NCI-H82 treated with DMSO at 0.1 percent for 48 hours (cell line): ENCODE measurements around the gene UBD.

ENCODE experiments used
- DNase-seq: peaks from one replicate; lab custom pipeline; 2025; ENCODE audit not compliant: unreplicated experiment; lab: John Stamatoyannopoulos, UW

UBD gene

DNA sequence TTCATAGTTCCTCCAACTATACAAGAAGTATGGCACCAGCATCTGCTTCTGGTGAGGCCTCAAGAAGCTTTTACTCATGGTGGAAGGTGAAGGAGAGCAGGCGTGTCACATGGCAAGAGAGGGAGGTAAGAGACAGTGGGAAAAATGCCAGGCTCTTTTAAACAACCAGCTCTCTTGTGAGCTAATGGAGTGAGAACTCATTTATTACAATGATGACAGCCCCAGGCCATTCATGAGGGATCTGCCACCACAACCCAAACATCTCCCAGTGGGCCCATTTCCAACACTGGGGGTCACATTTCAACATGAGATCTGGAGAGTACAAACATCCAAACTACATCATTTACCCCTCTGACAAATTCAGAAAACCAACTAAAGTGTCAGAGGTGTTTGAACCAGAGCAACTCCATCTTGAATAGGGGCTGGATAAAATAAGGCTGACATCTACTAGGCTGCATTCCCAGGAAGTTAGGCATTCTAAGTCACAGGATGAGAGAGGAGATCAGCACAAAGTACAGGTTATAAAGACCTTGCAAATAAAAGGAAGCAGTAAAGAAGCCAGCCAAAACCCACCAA, 2.2 kb upstream of the UBD start:
- DNase-seq = no peak

DNA sequence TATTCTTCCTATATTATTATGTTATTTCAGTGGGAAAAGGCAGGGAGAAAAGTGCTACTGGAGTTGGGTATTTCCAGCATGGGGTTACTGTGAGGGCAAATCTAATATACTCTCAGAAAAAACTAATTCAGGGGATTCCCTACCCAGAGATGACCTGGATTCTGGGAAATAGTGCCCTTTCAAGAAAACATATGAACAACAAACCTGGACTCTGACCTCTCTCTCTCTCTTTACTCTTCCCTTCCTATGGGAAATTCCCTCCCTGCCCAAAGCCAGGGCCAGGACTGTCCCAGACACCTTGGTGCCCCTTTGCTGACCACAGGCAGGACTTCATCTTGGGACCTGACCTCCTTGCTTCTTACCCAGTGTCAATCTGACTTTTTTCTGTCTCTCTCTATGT, 1.6 kb upstream of the UBD start:
- DNase-seq = no peak

DNA sequence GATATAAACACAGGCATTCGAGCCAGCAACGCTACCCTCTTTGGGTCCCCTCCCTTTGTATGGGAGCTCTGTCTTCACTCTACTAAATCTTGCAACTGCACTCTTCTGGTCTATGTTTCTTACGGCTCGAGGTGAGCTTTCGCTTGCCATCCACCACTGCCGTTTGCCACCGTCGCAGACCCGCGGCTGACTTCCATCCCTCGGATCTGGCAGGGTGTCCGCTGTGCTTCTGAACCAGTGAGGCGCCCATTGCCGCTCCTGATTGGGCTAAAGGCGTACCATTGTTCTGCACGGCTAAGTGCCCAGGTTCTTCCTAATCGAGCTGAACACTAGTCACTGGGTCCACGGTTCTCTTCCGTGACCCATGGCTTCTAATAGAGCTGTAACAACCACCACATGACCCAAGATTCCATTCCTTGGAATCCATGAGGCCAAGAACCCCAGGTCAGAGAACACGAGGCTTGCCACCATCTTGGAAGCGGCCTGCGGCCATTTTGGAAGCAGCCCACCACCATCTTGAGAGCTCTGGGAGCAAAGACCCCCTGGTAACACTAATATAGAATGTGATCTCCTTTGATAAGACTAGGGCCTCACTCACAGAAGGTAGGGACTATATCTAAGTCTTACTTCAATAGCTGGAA, 973 bp downstream of the UBD start:
- DNase-seq = no peak

DNA sequence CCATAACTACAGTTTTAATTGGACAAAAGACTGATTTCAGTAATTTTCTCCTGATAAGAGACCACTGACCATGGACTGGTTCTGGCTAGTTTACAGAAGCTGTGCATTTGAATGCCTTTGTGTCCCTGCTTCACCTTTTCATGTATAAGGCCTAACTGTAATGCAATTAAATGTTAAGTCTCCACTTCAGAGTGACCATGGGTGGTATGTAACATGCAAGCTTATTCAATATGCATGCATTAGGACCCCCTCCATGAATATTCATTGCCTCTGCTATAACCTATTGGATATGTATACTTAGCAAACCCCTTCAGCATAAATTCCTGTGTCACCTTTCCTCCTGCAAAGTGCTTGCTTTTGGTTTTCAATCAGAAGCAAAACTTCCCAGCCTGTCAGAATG, 2.2 kb downstream of the UBD start:
- no peak for DNase-seq

DNA sequence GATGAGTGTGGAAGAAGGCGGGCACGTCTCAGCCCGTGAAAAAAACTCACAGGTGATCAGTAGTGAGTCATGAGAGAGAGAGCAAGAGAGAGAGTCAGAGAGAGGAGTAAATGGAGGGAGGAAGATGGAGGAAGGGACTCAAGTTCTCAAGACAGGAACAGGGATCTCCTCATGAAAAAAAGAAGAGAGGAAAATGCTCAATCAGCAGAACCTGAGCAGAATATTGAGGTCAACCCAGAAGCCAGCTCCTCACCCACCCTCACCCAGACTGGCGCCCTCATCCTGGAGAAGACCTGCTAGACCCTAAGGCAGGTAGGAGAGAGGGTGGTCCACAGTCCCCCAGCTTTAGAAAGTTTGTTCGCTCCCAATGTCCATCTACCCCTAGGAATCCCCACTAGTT, 4.8 kb downstream of the UBD start:
- no peak for DNase-seq

DNA sequence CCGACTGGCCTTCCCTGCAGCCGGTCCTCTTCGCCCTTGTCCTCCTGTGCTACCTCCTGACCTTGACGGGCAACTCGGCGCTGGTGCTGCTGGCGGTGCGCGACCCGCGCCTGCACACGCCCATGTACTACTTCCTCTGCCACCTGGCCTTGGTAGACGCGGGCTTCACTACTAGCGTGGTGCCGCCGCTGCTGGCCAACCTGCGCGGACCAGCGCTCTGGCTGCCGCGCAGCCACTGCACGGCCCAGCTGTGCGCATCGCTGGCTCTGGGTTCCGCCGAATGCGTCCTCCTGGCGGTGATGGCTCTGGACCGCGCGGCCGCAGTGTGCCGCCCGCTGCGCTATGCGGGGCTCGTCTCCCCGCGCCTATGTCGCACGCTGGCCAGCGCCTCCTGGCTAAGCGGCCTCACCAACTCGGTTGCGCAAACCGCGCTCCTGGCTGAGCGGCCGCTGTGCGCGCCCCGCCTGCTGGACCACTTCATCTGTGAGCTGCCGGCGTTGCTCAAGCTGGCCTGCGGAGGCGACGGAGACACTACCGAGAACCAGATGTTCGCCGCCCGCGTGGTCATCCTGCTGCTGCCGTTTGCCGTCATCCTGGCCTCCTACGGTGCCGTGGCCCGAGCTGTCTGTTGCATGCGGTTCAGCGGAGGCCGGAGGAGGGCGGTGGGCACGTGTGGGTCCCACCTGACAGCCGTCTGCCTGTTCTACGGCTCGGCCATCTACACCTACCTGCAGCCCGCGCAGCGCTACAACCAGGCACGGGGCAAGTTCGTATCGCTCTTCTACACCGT, 6.1 kb downstream of the UBD start:
- no peak for DNase-seq

DNA sequence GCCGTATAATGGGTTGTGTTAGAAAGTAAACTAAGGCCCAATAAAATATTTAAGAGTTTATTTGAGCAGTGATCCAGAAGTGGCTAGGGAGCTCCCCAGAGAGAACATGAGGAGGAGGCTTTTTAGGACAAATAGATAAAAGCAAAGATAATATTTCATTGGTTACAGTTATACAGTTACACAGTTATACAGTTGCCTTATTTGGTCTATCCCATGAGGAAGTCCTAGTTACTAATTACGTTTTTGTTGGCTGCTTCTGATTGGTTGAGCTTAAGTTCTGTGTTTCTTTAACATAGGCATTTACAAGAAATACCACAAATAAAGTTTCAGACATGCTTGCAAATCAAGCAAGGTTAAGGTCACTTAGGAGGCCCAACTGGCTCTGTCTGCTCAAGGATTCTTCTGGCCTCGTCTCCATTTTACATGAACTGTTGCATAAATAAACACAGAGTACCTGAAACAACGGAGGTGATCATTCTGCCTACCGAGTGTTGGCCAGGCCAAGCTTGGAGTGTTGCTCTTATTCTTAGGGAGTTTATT, 7.0 kb downstream of the UBD start:
- DNase-seq = no peak

DNA sequence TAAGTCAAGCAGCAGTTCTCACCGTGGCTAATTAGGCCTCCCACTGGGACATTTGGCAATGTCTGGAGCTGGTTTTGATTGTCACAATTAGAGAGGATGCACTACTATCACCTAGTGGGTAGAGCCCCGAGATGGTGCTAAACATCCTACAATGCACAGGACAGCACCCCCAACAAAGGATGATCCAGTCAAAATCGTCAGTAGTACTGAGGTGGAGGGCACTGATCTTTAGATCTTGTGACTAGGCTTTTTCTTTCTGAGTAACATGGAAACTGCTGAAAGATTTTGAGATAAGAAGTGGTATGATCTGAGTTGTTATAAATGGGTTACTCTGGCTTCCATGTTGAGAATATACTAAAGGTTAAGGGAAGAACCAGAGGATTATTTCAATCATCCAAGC, 12.0 kb downstream of the UBD start:
- DNase-seq = no peak

DNA sequence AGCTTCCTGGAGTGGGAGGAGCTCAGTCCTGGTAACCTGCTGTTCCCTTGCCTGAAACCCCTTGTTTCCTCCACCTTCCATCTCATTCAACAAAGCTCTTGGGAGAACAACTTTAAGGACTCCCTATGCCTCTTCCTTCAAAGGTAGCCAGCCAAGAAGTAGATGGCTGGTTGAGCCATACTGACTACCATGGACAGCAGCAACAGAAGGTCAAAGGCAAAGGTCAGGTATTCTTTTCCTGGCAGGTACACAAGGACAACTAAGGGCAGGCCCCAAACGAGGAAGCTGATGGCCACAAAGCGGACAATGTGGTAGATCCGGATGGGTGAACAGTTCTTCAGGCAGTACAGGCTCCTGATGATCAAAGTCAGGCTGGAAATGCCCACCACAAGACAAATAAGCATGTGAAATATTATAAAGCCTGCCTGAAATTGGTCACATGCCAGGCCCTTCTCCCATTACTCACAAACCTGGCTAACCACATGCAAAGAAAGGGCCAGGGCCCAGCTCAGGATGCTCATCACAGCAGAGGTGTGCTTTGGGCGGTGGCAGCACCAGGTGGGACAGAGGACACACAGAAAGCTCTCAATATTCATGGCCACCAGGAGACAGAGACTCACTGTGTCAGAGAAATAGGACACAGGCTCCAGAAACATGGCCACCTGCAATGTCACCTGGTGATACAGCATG, 21.7 kb downstream of the UBD start:
- DNase-seq = no peak

DNA sequence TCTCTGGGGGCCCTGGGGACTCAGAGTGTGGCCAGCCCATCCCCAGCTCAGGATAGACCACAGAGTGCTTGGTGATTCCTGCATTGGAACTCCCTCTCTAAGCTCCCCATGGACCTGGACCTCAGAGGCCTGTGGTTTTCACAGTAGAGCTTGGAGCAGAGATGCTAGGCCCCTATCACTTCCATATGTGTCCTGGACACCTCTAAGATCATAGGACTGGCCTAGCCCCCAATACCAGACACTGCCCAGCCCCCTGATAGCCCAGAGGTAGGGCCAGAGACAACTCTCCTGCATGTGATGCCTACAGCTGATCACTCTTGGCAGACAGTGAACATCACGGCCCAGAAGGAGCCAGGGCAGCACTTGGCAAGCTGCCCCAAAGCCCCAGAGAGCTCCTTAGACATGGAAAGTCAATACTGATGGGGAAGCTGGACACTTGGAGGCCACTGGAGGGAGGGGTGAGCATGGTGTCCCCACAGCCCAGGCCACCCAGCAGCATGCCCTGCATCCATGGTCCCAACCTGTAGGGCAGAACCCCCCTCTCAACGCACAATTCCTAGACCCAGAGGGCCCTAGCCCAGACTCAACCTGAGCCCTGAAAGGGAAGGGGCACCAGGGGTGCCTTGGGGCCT, 27.1 kb downstream of the UBD start:
- DNase-seq = no peak

DNA sequence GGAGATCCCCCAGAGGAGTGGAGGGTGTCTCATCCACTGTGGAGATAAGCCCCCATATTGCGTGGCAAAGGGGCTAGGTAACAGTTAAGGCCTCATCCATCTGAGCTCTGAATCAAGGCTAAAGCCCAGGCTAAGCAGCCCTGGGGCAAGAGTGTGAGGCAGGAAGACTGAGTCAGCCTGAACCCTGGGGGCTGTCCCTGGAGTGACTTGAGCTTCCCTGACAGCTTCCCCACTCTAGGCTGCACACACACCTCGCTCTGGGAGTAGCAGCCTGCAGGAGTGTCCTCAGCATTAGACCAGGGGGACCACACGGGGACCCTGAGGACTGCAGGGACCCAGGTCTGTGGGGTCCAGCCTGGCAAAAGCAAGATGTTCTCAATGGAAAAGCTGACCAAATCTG, 27.9 kb downstream of the UBD start:
- no peak for DNase-seq

DNA sequence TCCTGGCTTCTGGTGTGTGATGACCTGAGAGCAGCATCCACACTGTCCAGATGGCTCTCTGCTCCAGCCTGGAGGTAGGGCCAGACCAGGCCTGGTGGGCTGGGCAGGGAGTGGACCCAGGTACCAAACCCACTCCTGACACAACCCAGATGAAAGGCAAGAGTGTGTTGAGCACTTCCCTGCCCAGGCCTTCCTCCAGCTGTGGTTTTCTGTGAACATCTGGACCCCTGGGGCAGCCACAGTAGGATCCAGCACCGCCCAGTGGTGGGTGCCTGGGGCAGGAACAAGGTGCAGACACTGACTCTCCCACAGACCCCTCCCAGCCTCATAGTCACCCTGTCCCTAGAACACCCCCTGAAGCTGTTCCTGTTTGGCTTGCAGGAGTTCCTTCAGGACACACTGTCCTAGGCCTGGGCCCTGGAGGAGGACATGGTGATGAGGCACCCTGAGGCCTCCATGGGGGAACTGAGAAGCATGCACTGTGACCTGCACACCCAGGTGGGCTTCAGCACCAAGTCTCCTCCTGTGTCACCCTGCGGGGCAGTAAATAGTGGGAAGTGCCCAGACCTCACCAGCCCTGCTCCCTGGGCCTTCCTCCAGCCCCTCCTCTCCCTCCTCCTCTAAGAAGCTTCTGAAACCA, 28.7 kb downstream of the UBD start:
- DNase-seq = no peak

DNA sequence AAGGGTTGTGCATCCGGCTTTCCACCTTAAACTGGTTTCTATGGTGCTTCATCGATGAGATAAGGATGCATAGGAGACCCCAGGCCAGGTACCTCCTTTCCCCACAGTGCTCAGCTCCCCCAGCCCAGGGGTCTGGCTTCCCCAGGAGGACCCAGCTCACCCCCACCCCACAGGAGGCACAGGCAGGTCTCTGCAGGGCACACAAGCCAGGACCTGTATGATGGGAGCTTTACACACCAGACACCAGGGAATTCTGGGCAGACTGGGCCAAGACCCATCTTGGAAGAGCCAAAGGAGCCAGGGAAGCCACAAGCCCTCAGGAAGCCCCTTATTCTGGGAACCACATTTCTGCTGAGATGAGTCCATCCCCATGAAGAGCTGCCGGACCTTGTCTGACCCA, 29.6 kb downstream of the UBD start:
- no peak for DNase-seq

DNA sequence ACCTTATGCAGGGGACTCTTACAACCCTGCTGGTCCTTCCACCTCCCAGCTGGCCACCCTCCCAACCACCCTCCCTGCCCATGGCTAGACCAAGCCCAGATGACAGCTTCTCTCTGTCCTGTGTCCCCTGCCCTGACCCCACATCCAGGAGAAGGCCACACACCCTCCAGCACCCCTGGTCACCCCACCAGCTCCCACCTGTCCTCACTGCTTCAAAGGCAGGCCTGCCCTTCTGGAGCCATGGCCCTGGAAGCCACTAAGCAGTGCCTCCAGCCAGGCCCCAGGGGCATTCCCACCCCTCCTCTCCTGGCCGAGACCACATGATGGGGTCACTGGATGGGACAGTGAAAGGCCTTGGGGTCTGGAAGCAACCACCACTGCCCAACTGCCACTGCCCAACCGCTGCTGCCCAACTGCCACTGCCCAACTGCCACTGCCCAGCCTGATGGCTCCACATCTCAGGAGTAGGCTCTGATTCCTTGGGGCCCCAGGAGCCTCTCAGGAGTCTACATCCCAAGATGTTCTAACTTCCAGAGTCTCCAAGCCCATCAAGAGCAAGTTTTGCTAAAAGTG, 30.5 kb downstream of the UBD start:
- DNase-seq = no peak

DNA sequence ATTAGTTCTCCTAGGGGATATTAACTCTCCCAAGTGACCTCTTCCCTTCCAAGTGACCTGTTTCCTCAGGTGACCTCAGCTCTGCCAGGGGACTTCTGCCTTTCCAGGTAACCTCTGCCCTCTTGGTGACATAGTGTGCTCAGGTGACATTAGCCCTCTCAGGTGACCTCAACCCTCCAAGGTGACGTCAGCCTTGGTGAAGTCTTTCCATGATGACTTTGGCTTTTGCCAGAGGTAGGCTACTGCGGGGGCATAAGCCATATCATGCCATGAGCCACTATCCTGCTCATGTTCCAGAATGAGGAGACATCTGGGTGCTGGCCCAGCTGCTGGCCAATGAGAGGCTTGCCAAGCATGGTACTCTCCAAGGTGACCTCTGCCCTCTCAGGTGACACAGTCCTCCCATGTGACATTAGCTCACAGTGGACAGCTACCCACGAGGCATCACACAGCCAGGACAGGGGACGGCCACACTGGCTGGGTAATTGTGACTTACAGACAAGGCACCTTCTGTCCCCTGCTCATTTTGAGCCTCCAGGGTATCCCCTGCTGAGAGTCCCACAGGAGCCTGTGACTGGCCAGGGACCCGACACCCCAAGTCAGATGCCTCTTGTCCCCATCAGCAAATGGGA, 31.1 kb downstream of the UBD start:
- no peak for DNase-seq

DNA sequence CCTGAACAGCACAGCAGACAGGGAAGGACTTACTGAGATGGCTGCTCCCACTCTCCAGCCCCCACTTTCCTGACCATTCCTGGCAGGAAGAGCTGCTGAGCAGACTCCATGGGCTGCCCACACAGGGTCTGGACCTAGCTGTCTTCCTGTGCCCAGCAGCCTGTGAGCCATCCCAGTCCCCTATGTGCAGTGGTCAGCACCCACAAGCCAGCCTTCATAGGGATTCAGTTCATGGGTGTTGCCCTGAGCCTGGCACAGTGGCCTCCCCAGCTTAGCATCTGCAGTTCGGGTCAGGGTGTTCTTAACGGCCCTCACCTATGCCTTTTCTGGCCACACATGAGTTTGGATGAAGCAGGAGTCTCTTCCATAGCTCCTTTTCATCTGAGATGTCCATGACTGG, 32.0 kb downstream of the UBD start:
- no peak for DNase-seq

DNA sequence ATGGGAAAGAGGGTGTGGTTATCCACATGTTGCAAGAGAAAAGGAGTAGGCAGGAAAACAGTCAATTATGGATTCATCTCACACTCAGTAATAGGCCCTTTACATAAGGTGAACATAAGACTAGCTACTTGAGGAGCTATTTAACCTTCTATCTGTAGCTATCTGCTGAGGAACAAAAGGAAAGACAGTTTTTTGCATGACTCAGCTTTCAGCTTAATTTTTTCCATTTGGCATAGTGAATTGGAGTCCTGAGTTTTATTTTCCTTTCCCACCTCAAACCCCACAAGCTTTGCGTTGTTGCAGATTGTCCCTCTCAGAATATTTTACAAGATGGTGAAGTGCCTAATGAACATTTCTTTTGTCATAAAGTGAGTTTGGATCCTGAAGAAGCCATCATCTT, 32.4 kb downstream of the UBD start:
- DNase-seq = no peak

DNA sequence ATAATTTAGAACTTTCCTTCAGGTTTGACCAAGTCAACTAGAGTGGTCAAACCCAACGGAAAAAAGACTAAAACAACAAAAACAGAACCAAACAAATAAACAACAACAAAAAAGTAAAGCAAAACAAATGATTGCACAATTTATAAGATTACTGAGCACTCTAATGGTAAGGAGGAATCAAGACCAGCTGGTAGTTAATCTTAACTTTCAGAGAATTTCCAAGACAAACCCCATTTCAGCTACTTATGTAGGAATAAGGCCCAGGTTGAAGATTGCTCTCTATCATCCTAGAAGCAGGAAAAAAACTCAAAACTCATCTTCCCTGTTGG, 34.3 kb downstream of the UBD start:
- DNase-seq = no peak

DNA sequence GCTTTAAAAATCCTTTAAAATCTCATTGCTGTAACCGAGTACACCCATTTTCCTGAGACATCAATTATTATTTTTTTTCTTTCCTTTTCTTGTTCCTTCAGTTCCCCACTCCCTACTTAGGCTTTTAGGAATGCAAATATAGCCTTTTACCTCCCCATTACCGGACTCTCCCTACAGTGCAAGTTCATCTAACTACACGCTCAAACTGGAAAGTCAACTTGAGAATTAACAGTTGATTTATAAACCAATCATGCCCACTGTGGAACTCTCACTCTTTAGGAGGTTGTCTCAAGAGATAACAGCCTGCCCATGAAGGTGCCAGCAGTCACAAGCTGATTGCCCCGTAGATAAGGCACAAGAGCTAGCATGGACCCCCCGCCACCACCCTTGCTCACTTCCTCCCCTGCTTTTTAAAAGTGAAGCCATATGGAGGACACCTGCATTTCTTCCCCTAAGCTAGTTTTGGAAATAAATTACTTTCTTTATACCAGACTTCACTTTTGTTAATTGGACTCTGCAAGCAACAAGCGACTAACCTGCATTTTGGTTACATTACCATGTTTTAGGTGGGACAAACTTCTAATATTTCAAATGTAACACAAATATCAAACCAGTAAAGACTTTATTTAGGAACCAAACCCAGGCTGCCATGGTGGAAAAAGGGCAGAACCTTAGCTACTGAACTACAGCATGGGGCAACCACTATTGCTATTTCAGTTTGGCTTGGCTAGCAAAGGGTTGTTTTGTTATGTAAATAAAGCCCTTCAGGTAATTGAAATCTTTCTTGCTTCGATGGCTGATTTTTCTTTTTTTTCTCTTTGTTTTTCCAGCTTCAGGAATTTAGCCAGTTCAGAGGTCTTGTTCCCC, 34.9 kb downstream of the UBD start:
- DNase-seq = no peak
